ACC112 (cell line): Measurements from ENCODE around the gene ZBTB4.
A peak's percentile ranks its signal among the peaks of the same experiment; 100 is the strongest.
"Not testable (repeated sequence)": the region's sequence is repeated elsewhere in the genome, so short reads cannot be mapped to it uniquely, and the experiment has no call there.

Source experiments
- H2AFZ ChIP-seq: fragments of 200-600 bp; sonication (generic); one replicate; pipeline ENCODE4 v1.6.0; 2017; ENCODE audit warnings: antibody characterized with exemption, low read length; ENCODE audit not compliant: unreplicated experiment
- H3K27ac ChIP-seq: fragments of 200-600 bp; sonication (generic); 2 replicates; pipeline ENCODE4 v1.5.1; 2014; ENCODE audit warnings: low read depth, mild to moderate bottlenecking, antibody characterized with exemption, low read length, moderate library complexity
- H3K27me3 ChIP-seq: fragments of 200-600 bp; sonication (generic); 2 replicates; pipeline ENCODE4 v1.6.1; 2014; ENCODE audit warnings: mild to moderate bottlenecking, antibody characterized with exemption, low read length, moderate library complexity, mixed read lengths; ENCODE audit not compliant: insufficient read depth
- H3K36me3 ChIP-seq: fragments of 200-600 bp; sonication (generic); 2 replicates; pipeline ENCODE4 v1.6.1; 2016; ENCODE audit warnings: mild to moderate bottlenecking, antibody characterized with exemption, low read length, moderate library complexity, mixed read lengths; ENCODE audit not compliant: insufficient read depth
- H3K4me1 ChIP-seq: fragments of 200-600 bp; sonication (generic); one replicate; pipeline ENCODE4 v1.6.1; 2016; ENCODE audit warnings: low read length, mixed read lengths; ENCODE audit not compliant: insufficient read depth, unreplicated experiment, control insufficient read depth
- H3K4me3 ChIP-seq: fragments of 200-600 bp; sonication (generic); 2 replicates; pipeline ENCODE4 v1.5.1; 2014; ENCODE audit warnings: mild to moderate bottlenecking, low read depth, low read length
- H3K79me2 ChIP-seq: fragments of 200-600 bp; sonication (generic); one replicate; pipeline ENCODE4 v1.6.0; 2016; ENCODE audit warnings: low read length; ENCODE audit not compliant: control insufficient read depth, unreplicated experiment, insufficient read depth

The ZBTB4 gene

GRCh38 chr17:7491583-7491982, 12.2 kb upstream of the ZBTB4 start:
- no peak overlapping the region for H3K27ac ChIP-seq
- no peaks in the 10 kb centered on the region for H3K27me3 ChIP-seq
- peaks cover 20% of the 10 kb centered on the region; the same call in 1 of the 2 replicates for H3K36me3 ChIP-seq
- peaks cover 93% of the 10 kb centered on the region for H3K79me2 ChIP-seq
- peaks cover 24% of the 10 kb centered on the region for H3K4me1 ChIP-seq
- no peak overlapping the region for H2AFZ ChIP-seq
- H3K4me3 ChIP-seq, result no peak overlapping the region

- Histone ChIP-seq H3K4me1 (peaks cover 24% of the 10 kb centered on the region), H3K36me3 (peaks cover 16% of the 10 kb centered on the region; the same call in 1 of the 2 replicates), H3K4me3 (no peak overlapping the region), H3K27me3 (no peaks in the 10 kb centered on the region), H3K79me2 (peaks cover 93% of the 10 kb centered on the region), H2AFZ (no peak overlapping the region), H3K27ac (no peak overlapping the region)
These were observed 10.7 kb upstream of the ZBTB4 start for GRCh38 chr17:7490144-7490543.

GRCh38 chr17:7486181-7486580, 6.8 kb upstream of the ZBTB4 start:
- H3K4me3 ChIP-seq, result peak overlapping the region; percentile 81
- peaks cover 61% of the 10 kb centered on the region for H3K79me2 ChIP-seq
- H2AFZ ChIP-seq, result no peak overlapping the region
- no peak overlapping the region for H3K27ac ChIP-seq
- H3K27me3 ChIP-seq, result no peaks in the 10 kb centered on the region
- H3K4me1 ChIP-seq, result peaks cover 29% of the 10 kb centered on the region
- peaks cover 13% of the 10 kb centered on the region; the same call in 1 of the 2 replicates for H3K36me3 ChIP-seq

- H3K27me3 ChIP-seq, result no peaks in the 10 kb centered on the region
- no peak overlapping the region for H2AFZ ChIP-seq
- peaks cover 49% of the 10 kb centered on the region for H3K79me2 ChIP-seq
- H3K4me1 ChIP-seq, result peaks cover 31% of the 10 kb centered on the region
- peak overlapping the region; percentile 58 for H3K27ac ChIP-seq
- H3K36me3 ChIP-seq, result peaks cover 13% of the 10 kb centered on the region; the same call in 1 of the 2 replicates
- H3K4me3 ChIP-seq, result peak overlapping the region; percentile 81
These were observed 5.5 kb upstream of the ZBTB4 start for GRCh38 chr17:7484919-7485377.

- peaks cover 29% of the 10 kb centered on the region for H3K4me1 ChIP-seq
- peaks cover 13% of the 10 kb centered on the region; the same call in 1 of the 2 replicates for H3K36me3 ChIP-seq
- peak within 1 kb of the TSS; percentile 87 for H2AFZ ChIP-seq
- H3K79me2 ChIP-seq, result peaks cover 46% of the 10 kb centered on the region
- H3K4me3 ChIP-seq, result peak within 1 kb of the TSS; percentile 81
- no peaks in the 10 kb centered on the region for H3K27me3 ChIP-seq
- H3K27ac ChIP-seq, result peak within 1 kb of the TSS; percentile 97
These were observed 4.9 kb upstream of the ZBTB4 start, which contains the start of gene POLR2A for GRCh38 chr17:7484067-7484918. Gene POLR2A, plus strand, starts transcription at chr17:7484366.

- Histone ChIP-seq H3K27ac (peak overlapping the region; percentile 97), H2AFZ (peak overlapping the region; percentile 87), H3K4me3 (peak overlapping the region; percentile 81), H3K36me3 (peaks cover 13% of the 10 kb centered on the region; the same call in 1 of the 2 replicates), H3K79me2 (peaks cover 46% of the 10 kb centered on the region), H3K4me1 (peaks cover 22% of the 10 kb centered on the region), H3K27me3 (no peaks in the 10 kb centered on the region)
These were observed 4.0 kb upstream of the ZBTB4 start for GRCh38 chr17:7483255-7484066.

GRCh38 chr17:7482742-7483088, 3.3 kb upstream of the ZBTB4 start:
- peaks cover 12% of the 10 kb centered on the region; the same call in 1 of the 2 replicates for H3K36me3 ChIP-seq
- peaks cover 49% of the 10 kb centered on the region for H3K79me2 ChIP-seq
- H2AFZ ChIP-seq, H3K27me3 ChIP-seq: not testable (repeated sequence)
- H3K27ac ChIP-seq, result peak overlapping the region; percentile 97
- peaks cover 27% of the 10 kb centered on the region for H3K4me1 ChIP-seq
- peak overlapping the region; percentile 81 for H3K4me3 ChIP-seq

GRCh38 chr17:7481842-7482741, 2.7 kb upstream of the ZBTB4 start:
- H3K4me3 ChIP-seq, H2AFZ ChIP-seq, H3K36me3 ChIP-seq, H3K27me3 ChIP-seq: not testable (repeated sequence)
- Histone ChIP-seq H3K79me2 (peaks cover 49% of the 10 kb centered on the region), H3K4me1 (peaks cover 27% of the 10 kb centered on the region), H3K27ac (peak overlapping the region; percentile 97; the same call in 1 of the 2 replicates)

GRCh38 chr17:7481275-7481674, 1.8 kb upstream of the ZBTB4 start, which contains the start of gene SLC35G6:
Gene SLC35G6, plus strand, starts transcription at chr17:7481446. Its CDS starts 71 bp downstream, at chr17:7481517.
- H3K4me1 ChIP-seq, result peaks cover 32% of the 10 kb centered on the region
- H2AFZ ChIP-seq, H3K27me3 ChIP-seq, H3K4me3 ChIP-seq, H3K27ac ChIP-seq, H3K36me3 ChIP-seq: not testable (repeated sequence)
- peaks cover 49% of the 10 kb centered on the region for H3K79me2 ChIP-seq

GRCh38 chr17:7480089-7480384, 606 bp upstream of the ZBTB4 start:
- peak overlapping the region; percentile 22; the same call in 1 of the 2 replicates for H3K27ac ChIP-seq
- peaks cover 51% of the 10 kb centered on the region for H3K79me2 ChIP-seq
- peak overlapping the region; percentile 81 for H3K4me3 ChIP-seq
- H2AFZ ChIP-seq, result peak overlapping the region; percentile 70
- H3K4me1 ChIP-seq, result peaks cover 39% of the 10 kb centered on the region
- H3K27me3 ChIP-seq, result no peaks in the 10 kb centered on the region
- no peaks in the 10 kb centered on the region for H3K36me3 ChIP-seq
